RPMI7951 (cell line): ENCODE data around the gene NHS. TPM values are rescaled to one million over a fixed set of nuclear protein-coding genes. Genes with fewer than 3 reads are reported as not detected.
A peak's percentile ranks its signal among the peaks of the same experiment; 100 is the strongest.

Experiments used
- DNase-seq: peaks from one replicate; pipeline ENCODE4 v3.0.0-alpha.2; 2012; ENCODE audit warnings: low read depth
- total RNA-seq: library from RNA; depleted of rRNA; stranded (reverse); fragments of >200 nt; shearing (Covaris generic); gene quantifications from 2 replicates; pipeline ENCODE4 v1.2.3, GENCODE V29; 2014

NHS gene
- total RNA-seq, 1 experiment from 2014 or later: 7.1 TPM

GRCh38 chrX:17674601-17675000 is 299.6 kb downstream of the NHS start:
- peak; percentile 72 for DNase-seq

GRCh38 chrX:17679261-17679660 is 304.3 kb downstream of the NHS start:
- no peak for DNase-seq

GRCh38 chrX:17679820-17680219 is 304.8 kb downstream of the NHS start:
- DNase-seq: no peak

- peak; percentile 46 for DNase-seq
Observed at GRCh38 chrX:17680732-17681413, 305.9 kb downstream of the NHS start.

- DNase-seq: no peak
Observed at GRCh38 chrX:17682259-17682658, 307.3 kb downstream of the NHS start.

GRCh38 chrX:17685026-17685425 is 310.0 kb downstream of the NHS start:
- no peak for DNase-seq

- no peak for DNase-seq
Observed at GRCh38 chrX:17687648-17688047, 312.6 kb downstream of the NHS start.

- DNase-seq: peak; percentile 63
Observed at GRCh38 chrX:17689971-17690409, 315.0 kb downstream of the NHS start.

- DNase-seq: peak; percentile 90
Observed at GRCh38 chrX:17692709-17693346, 317.8 kb downstream of the NHS start.

- peak; percentile 16 for DNase-seq
Observed at GRCh38 chrX:17697191-17697590, 322.2 kb downstream of the NHS start.

GRCh38 chrX:17700976-17701375 is 326.0 kb downstream of the NHS start:
- DNase-seq: no peak

GRCh38 chrX:17703201-17703600 is 328.2 kb downstream of the NHS start:
- peak; percentile 41 for DNase-seq

- no peak for DNase-seq
Observed at GRCh38 chrX:17705211-17705610, 330.2 kb downstream of the NHS start.

GRCh38 chrX:17706676-17707075 is 331.7 kb downstream of the NHS start:
- DNase-seq: peak; percentile 29

GRCh38 chrX:17707731-17708130 is 332.7 kb downstream of the NHS start:
- no peak for DNase-seq

GRCh38 chrX:17710871-17711301 is 335.9 kb downstream of the NHS start:
- DNase-seq: no peak

GRCh38 chrX:17713288-17713687 is 338.3 kb downstream of the NHS start:
- DNase-seq: no peak

GRCh38 chrX:17718649-17719165 is 343.7 kb downstream of the NHS start:
- no peak for DNase-seq

- no peak for DNase-seq
Observed at GRCh38 chrX:17719711-17720110, 344.7 kb downstream of the NHS start.

GRCh38 chrX:17721715-17722114 is 346.7 kb downstream of the NHS start:
- no peak for DNase-seq

- no peak for DNase-seq
Observed at GRCh38 chrX:17725181-17725580, 350.2 kb downstream of the NHS start.

- no peak for DNase-seq
Observed at GRCh38 chrX:17732138-17732783, 357.3 kb downstream of the NHS start.

- no peak for DNase-seq
Observed at GRCh38 chrX:17735406-17735805, 360.4 kb downstream of the NHS start.
